Neural progenitor cell (in vitro differentiated cells): Measurements from ENCODE around the gene EYS. TPM values are rescaled to one million over a fixed set of nuclear protein-coding genes. Genes with fewer than 3 reads are reported as not detected.

ENCODE experiments used
- DNase-seq: peaks from one replicate; pipeline ENCODE4 v3.0.0-alpha.2; 2016; ENCODE audit warnings: low spot score
- H2AFZ ChIP-seq: fragments of 200-600 bp; sonication (generic); replicated peaks from 2 replicates; pipeline ENCODE4 v1.6.1; 2016; ENCODE audit warnings: antibody characterized with exemption
- H3F3A ChIP-seq: fragments of 200-600 bp; sonication (generic); 2 replicates; pipeline ENCODE4 v1.6.1; 2016; ENCODE audit warnings: antibody characterized with exemption, low read depth
- H3K27ac ChIP-seq: fragments of 200-600 bp; sonication (generic); 2 replicates; pipeline ENCODE4 v1.5.1; 2016; ENCODE audit warnings: mild to moderate bottlenecking
- H3K27me3 ChIP-seq: fragments of 200-600 bp; sonication (generic); 2 replicates; pipeline ENCODE4 v1.6.1; 2016; ENCODE audit warnings: mild to moderate bottlenecking, moderate library complexity
- H3K36me3 ChIP-seq: fragments of 200-600 bp; sonication (generic); 2 replicates; pipeline ENCODE4 v1.5.1; 2016
- H3K4me1 ChIP-seq: fragments of 200-600 bp; sonication (generic); 2 replicates; pipeline ENCODE4 v1.6.1; 2016; ENCODE audit warnings: mixed run types
- H3K4me2 ChIP-seq: fragments of 200-600 bp; sonication (generic); 2 replicates; pipeline ENCODE4 v1.6.1; 2016
- H3K4me3 ChIP-seq: fragments of 200-600 bp; sonication (generic); 2 replicates; pipeline ENCODE4 v1.5.1; 2016
- H3K79me2 ChIP-seq: fragments of 200-600 bp; sonication (generic); 2 replicates; pipeline ENCODE4 v1.6.1; 2016; ENCODE audit warnings: low read depth
- H3K9ac ChIP-seq: fragments of 200-600 bp; sonication (generic); 2 replicates; pipeline ENCODE4 v1.6.1; 2016
- H3K9me3 ChIP-seq: fragments of 200-600 bp; sonication (generic); 2 replicates; pipeline ENCODE4 v1.5.1; 2016; ENCODE audit warnings: low read depth
- H4K20me1 ChIP-seq: fragments of 200-600 bp; sonication (generic); 2 replicates; pipeline ENCODE4 v1.6.1; 2016; ENCODE audit warnings: low read depth
- H3K27ac Mint-ChIP-seq: 3 replicates; pipeline ENCODE4 v1.8.0; 2021; ENCODE audit warnings: mixed read lengths
- H3K27me3 Mint-ChIP-seq: 2 replicates; pipeline ENCODE4 v1.8.0; 2022; ENCODE audit warnings: low read depth, mild to moderate bottlenecking, inconsistent platforms, moderate library complexity, mixed read lengths; ENCODE audit not compliant: insufficient read depth
- H3K36me3 Mint-ChIP-seq: 3 replicates; pipeline ENCODE4 v1.8.0; 2021; ENCODE audit warnings: mixed read lengths
- H3K4me1 Mint-ChIP-seq: 3 replicates; pipeline ENCODE4 v1.8.0; 2021; ENCODE audit warnings: mixed read lengths
- H3K4me3 Mint-ChIP-seq: 3 replicates; pipeline ENCODE4 v1.8.0; 2021; ENCODE audit warnings: mild to moderate bottlenecking, moderate library complexity, mixed read lengths
- H3K9me3 Mint-ChIP-seq: 3 replicates; pipeline ENCODE4 v1.8.0; 2020; ENCODE audit warnings: mixed read lengths
- EZH2 ChIP-seq: fragments of 200-600 bp; sonication (generic); IDR thresholded peaks from 2 replicates; pipeline ENCODE4 v1.6.1; 2017; ENCODE audit warnings: antibody characterized with exemption, mild to moderate bottlenecking, moderate library complexity
- EZH2phosphoT487 ChIP-seq: fragments of 200-600 bp; sonication (generic); IDR thresholded peaks from 2 replicates; pipeline ENCODE4 v1.6.1; 2017; ENCODE audit warnings: antibody characterized with exemption
- total RNA-seq: library from RNA; depleted of rRNA; stranded (reverse); fragments of >200 nt; gene quantifications from 2 replicates; pipeline ENCODE4 v1.2.3, GENCODE V29; 2015; ENCODE audit warnings: low replicate concordance
- TF ChIP-seq, protein P1 (sequence below): fragments of 200-600 bp; sonication (generic); IDR thresholded peaks from 2 replicates; pipeline ENCODE4 v1.5.1; 2017; ENCODE audit warnings: antibody characterized with exemption, mild to moderate bottlenecking

EYS gene
- total RNA-seq, 1 donor from 2014 or later = not detected

DNA sequence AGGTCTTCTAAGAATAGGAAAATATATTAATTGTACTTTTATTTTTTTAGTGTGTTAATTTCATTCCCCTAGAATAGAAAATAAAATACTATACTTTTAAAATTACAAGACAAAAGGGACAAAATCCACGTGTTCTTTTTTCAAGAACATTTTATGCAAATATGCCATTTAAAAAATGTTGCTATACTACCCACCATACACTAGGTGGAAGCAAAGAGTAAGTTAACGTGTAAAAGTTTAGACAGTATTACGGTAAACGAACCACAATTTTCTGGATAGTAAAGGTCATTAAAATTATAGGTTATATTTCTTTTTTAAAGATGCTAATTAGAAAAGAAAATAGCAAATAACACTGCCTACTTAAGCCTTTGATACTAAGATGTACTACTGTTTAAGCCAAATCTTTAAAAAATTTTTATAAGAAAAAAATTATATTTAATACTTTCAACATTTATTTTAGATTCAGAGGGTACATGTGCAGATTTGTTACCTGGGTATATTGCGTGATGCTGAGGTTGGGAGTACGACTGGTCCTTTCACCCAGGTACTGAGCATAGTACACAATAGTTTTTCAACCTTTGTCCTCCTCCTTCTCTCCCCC is 1783.8 kb downstream of the EYS start:
- H3K27ac Mint-ChIP-seq = no peak overlapping the region
- H3K79me2 ChIP-seq = no peaks in the 10 kb centered on the region
- H4K20me1 ChIP-seq = no peaks in the 10 kb centered on the region
- H3K4me1 Mint-ChIP-seq = peaks cover 26% of the 10 kb centered on the region
- H2AFZ ChIP-seq = no peak overlapping the region
- H3K36me3 ChIP-seq = no peaks in the 10 kb centered on the region
- no peak overlapping the region for H3K27ac ChIP-seq
- peaks cover 17% of the 10 kb centered on the region for H3F3A ChIP-seq
- H3K9ac ChIP-seq = no peak overlapping the region
- no peak overlapping the region for H3K4me3 Mint-ChIP-seq
- H3K27me3 ChIP-seq = no peaks in the 10 kb centered on the region
- H3K4me3 ChIP-seq = no peak overlapping the region
- H3K4me2 ChIP-seq = no peak overlapping the region
- H3K36me3 Mint-ChIP-seq = no peaks in the 10 kb centered on the region
- H3K4me1 ChIP-seq = peaks cover 30% of the 10 kb centered on the region
- peaks cover 2% of the 10 kb centered on the region for H3K9me3 Mint-ChIP-seq
- TF ChIP-seq EZH2 (no peak), EZH2phosphoT487 (no peak)
- TF ChIP-seq, protein P1, sequence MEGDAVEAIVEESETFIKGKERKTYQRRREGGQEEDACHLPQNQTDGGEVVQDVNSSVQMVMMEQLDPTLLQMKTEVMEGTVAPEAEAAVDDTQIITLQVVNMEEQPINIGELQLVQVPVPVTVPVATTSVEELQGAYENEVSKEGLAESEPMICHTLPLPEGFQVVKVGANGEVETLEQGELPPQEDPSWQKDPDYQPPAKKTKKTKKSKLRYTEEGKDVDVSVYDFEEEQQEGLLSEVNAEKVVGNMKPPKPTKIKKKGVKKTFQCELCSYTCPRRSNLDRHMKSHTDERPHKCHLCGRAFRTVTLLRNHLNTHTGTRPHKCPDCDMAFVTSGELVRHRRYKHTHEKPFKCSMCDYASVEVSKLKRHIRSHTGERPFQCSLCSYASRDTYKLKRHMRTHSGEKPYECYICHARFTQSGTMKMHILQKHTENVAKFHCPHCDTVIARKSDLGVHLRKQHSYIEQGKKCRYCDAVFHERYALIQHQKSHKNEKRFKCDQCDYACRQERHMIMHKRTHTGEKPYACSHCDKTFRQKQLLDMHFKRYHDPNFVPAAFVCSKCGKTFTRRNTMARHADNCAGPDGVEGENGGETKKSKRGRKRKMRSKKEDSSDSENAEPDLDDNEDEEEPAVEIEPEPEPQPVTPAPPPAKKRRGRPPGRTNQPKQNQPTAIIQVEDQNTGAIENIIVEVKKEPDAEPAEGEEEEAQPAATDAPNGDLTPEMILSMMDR = peak; percentile 82
- peak; percentile 55 for DNase-seq
- H3K27me3 Mint-ChIP-seq = peaks cover 4% of the 10 kb centered on the region
- H3K9me3 ChIP-seq = no peaks in the 10 kb centered on the region

DNA sequence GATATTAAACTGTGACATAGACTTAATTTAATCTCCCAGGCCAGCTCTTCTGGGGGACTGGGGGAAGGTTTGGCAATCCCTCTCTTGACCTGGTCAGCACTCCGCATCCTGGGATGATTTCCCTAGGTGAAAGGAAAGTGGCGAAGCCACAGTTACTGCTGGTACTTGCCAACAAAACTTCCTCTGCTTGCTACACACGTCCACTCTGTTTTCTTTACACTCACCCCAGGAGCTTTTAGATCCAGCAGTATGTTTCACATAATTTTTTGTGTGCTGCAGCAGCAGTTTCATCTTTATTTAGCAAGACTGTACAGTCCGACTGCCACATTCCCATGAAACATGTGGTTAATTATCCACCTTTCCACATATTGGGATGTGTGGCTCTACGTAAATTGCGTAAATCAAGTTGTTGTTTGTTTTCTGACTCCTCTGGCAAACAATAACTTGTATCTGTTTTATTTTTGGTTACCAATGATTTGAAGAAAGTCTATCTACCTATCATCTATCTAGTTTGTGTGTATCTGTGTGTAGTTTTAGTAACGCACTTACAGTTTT is 1787.4 kb downstream of the EYS start:
- no peaks in the 10 kb centered on the region for H3K27me3 ChIP-seq
- H3F3A ChIP-seq = no peaks in the 10 kb centered on the region
- H4K20me1 ChIP-seq = no peaks in the 10 kb centered on the region
- no peak overlapping the region for H3K9ac ChIP-seq
- H3K27ac ChIP-seq = no peak overlapping the region
- H3K79me2 ChIP-seq = no peaks in the 10 kb centered on the region
- no peaks in the 10 kb centered on the region for H3K36me3 ChIP-seq
- no peaks in the 10 kb centered on the region for H3K36me3 Mint-ChIP-seq
- no peaks in the 10 kb centered on the region for H3K27me3 Mint-ChIP-seq
- H3K4me1 ChIP-seq = peaks cover 11% of the 10 kb centered on the region
- TF ChIP-seq, protein P1 = no peak
- no peak for TF ChIP-seq EZH2phosphoT487
- TF ChIP-seq EZH2 = no peak
- no peak overlapping the region for H3K4me2 ChIP-seq
- peaks cover 12% of the 10 kb centered on the region for H3K4me1 Mint-ChIP-seq
- H3K9me3 ChIP-seq = no peaks in the 10 kb centered on the region
- H3K4me3 ChIP-seq = no peak overlapping the region
- H3K9me3 Mint-ChIP-seq = peaks cover 4% of the 10 kb centered on the region
- no peak for DNase-seq
- H2AFZ ChIP-seq = peak overlapping the region; percentile 85
- no peak overlapping the region for H3K4me3 Mint-ChIP-seq
- peak overlapping the region; percentile 53 for H3K27ac Mint-ChIP-seq

GRCh38 chr6:63912887-63913286 is 1794.1 kb downstream of the EYS start:
- Histone ChIP-seq H3K4me2 (no peak overlapping the region), H2AFZ (no peak overlapping the region), H4K20me1 (no peaks in the 10 kb centered on the region), H3K79me2 (no peaks in the 10 kb centered on the region), H3K4me1 (peaks cover 2% of the 10 kb centered on the region), H3K27ac (no peak overlapping the region), H3K9me3 (no peaks in the 10 kb centered on the region), H3K36me3 (no peaks in the 10 kb centered on the region), H3K4me3 (no peak overlapping the region), H3F3A (no peaks in the 10 kb centered on the region), H3K9ac (no peak overlapping the region), H3K27me3 (no peaks in the 10 kb centered on the region)
- Mint-ChIP-seq H3K4me3 (no peak overlapping the region), H3K36me3 (no peaks in the 10 kb centered on the region), H3K9me3 (peaks cover 5% of the 10 kb centered on the region), H3K27ac (no peak overlapping the region), H3K4me1 (no peaks in the 10 kb centered on the region), H3K27me3 (peaks cover 2% of the 10 kb centered on the region)
- TF ChIP-seq, protein P1 = no peak
- no peak for DNase-seq
